PFSK-1 (cell line): Measurements from ENCODE around the gene ADAM12.

Experiments
- FOXP2 ChIP-seq: optimal IDR thresholded peaks from 2 replicates; pipeline ENCODE3; 2011; ENCODE audit warnings: borderline replicate concordance, control low read depth, inconsistent platforms; ENCODE audit not compliant: insufficient read depth; ENCODE audit errors: extremely low read length, extremely low read depth
- POLR2AphosphoS5 ChIP-seq: IDR thresholded peaks from 2 replicates; pipeline ENCODE4 v1.6.1; 2012; ENCODE audit warnings: low read depth, mild to moderate bottlenecking, control low read depth, low read length, moderate library complexity
- SIN3A ChIP-seq: IDR thresholded peaks from 2 replicates; pipeline ENCODE4 v1.6.1; 2012; ENCODE audit warnings: mild to moderate bottlenecking, low read length, moderate library complexity, borderline replicate concordance; ENCODE audit not compliant: insufficient read depth
- TAF1 ChIP-seq: IDR thresholded peaks from 2 replicates; pipeline ENCODE4 v1.6.1; 2012; ENCODE audit warnings: low read length, control low read depth, borderline replicate concordance; ENCODE audit not compliant: insufficient read depth
- TF ChIP-seq, protein P1 (sequence below), 2 experiments: IDR thresholded peaks; 2 replicates each; pipeline versions ENCODE4 v1.6.1 to v1.8.0; 2011 to 2012; ENCODE audit warnings: low read depth in 2 of 2, low read length in 2 of 2, control low read depth in 1 of 2, inconsistent platforms in 1 of 2, mild to moderate bottlenecking in 1 of 2, moderate library complexity in 1 of 2; ENCODE audit not compliant: insufficient read depth in 1 of 2

ADAM12 gene

DNA sequence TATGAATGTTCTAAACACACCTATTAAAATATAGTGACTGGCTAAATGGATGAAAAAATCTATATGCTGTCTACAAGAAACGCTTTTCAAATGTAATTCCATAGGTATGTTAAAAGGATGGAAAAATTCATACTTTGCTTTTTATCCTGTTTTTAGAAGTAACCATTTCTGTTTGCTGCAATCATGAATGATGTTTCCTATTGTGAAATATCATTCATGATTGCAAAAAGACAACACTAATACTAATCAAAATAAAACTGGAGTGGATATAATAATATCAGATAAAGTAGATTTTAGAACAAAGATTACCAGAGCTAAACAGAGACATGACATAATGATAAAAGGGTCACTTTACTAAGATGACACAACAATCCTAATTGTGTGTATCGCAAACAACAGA is 353.7 kb downstream of the ADAM12 start:
- TF ChIP-seq, protein P1, sequence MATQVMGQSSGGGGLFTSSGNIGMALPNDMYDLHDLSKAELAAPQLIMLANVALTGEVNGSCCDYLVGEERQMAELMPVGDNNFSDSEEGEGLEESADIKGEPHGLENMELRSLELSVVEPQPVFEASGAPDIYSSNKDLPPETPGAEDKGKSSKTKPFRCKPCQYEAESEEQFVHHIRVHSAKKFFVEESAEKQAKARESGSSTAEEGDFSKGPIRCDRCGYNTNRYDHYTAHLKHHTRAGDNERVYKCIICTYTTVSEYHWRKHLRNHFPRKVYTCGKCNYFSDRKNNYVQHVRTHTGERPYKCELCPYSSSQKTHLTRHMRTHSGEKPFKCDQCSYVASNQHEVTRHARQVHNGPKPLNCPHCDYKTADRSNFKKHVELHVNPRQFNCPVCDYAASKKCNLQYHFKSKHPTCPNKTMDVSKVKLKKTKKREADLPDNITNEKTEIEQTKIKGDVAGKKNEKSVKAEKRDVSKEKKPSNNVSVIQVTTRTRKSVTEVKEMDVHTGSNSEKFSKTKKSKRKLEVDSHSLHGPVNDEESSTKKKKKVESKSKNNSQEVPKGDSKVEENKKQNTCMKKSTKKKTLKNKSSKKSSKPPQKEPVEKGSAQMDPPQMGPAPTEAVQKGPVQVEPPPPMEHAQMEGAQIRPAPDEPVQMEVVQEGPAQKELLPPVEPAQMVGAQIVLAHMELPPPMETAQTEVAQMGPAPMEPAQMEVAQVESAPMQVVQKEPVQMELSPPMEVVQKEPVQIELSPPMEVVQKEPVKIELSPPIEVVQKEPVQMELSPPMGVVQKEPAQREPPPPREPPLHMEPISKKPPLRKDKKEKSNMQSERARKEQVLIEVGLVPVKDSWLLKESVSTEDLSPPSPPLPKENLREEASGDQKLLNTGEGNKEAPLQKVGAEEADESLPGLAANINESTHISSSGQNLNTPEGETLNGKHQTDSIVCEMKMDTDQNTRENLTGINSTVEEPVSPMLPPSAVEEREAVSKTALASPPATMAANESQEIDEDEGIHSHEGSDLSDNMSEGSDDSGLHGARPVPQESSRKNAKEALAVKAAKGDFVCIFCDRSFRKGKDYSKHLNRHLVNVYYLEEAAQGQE (IDR thresholded peaks at IDR 0.05; ENCODE audit: insufficient read depth in 1 of 2, low read depth in 2 of 2, low read length in 2 of 2): no peak

DNA sequence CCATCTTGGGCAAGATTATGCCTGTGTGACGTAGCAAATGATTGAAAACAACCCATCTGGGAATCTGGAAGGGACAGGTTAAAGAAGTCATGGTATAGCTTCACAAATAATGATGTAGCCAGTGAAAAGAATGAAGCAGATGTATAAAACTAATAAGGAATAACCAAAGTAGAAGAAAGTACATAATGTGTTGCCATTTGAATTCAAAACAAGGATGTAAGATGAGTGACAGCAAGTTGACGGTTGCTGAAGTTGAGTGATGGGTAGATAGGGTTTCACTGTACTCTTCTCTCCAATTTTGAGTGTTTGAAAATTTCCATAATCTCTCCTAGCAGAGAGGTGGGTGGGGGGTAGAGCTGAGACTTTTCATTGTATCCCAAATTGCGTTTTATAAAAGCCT is 358.3 kb downstream of the ADAM12 start:
- TF ChIP-seq FOXP2: no peak
- TF ChIP-seq, protein P1 (IDR thresholded peaks at IDR 0.05; ENCODE audit: insufficient read depth in 1 of 2, low read depth in 2 of 2, low read length in 2 of 2): no peak
- TF ChIP-seq SIN3A: no peak
- no peak for TF ChIP-seq TAF1
- no peak for TF ChIP-seq POLR2AphosphoS5

DNA sequence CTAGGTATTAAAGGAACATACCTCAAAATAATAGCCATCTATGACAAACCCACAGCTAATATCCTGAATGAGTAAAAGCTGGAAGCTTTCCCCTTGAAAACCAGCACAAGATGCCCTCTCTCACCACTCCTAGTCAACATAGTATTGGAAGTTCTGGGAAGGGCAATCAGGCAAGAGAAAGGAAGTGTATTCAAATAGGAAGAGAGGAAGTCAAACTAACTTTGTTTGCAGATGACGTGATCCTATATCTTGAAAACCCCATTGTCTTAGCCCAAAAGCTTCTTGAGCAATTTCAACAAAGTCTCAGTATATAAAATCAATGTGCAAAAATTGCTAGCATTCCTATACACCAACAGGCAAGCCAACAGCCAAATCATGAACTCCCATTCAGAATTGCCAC is 360.6 kb downstream of the ADAM12 start:
- TF ChIP-seq, protein P1 (IDR thresholded peaks at IDR 0.05; ENCODE audit: insufficient read depth in 1 of 2, low read depth in 2 of 2, low read length in 2 of 2): no peak
- TF ChIP-seq TAF1: no peak
- TF ChIP-seq POLR2AphosphoS5: no peak

DNA sequence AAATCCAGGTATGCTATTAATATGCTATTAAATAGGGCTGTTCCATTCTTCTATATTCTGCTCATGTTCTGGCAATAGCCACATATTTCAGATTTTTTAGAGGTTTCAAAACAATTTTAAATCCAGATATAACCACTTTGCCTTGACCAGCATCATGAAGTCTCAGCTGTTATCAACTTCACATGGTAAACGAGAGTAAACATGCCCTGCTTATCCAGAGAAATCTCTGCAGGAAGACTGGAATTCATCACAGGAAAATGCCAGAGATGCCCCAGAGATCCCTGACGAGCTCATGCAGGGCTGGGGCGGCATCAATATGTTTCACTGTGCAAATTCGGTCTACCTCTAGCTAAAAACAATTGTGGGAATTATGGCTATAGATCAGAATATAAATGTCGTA is 365.4 kb downstream of the ADAM12 start:
- TF ChIP-seq POLR2AphosphoS5 (no peak), TAF1 (no peak), FOXP2 (no peak), SIN3A (no peak)
- TF ChIP-seq, protein P1 (IDR thresholded peaks at IDR 0.05; ENCODE audit: insufficient read depth in 1 of 2, low read depth in 2 of 2, low read length in 2 of 2): no peak

DNA sequence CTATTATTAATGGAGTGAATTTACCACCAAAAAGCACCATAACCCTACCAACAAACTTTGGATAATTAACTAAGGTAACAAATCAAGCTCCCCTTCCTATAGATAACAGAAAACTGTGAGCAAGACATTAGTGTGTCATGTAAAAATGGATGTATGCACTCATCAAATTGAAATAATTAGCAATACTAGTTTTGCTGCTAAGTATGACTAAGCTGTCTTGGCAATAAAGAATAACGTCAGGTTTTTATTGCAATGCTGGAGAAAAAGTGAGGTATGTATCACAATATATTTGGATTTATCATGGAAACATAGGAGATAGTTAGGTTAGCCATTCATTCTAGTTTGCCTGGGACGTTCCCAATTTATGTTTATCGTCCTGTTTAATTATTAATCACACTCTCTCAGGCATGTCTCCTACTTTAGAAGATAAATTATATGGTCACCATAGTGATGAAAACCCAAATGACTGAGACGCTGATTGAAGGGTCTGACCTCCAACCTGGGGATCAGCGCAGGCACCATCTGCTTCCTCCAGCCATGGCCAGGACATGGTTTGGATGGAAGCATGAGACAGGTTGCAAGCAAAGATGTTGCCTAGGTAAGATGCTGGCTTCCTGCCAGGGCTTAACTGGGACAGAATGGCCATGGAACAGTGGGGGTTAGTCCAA is 366.3 kb downstream of the ADAM12 start:
- TF ChIP-seq SIN3A (no peak), FOXP2 (no peak), TAF1 (no peak), POLR2AphosphoS5 (no peak)
- TF ChIP-seq, protein P1 (IDR thresholded peaks at IDR 0.05; ENCODE audit: insufficient read depth in 1 of 2, low read depth in 2 of 2, low read length in 2 of 2): no peak
